GM18517 (cell line): Measurements from ENCODE around the gene UBE2D1.

Source experiments
- ATAC-seq: cut with Tn5 transposase; IDR thresholded peaks from one replicate; pipeline ENCODE4 v1.9.1; 2021; ENCODE audit warnings: mild to moderate bottlenecking, moderate library complexity; ENCODE audit not compliant: unreplicated experiment

Gene UBE2D1

DNA sequence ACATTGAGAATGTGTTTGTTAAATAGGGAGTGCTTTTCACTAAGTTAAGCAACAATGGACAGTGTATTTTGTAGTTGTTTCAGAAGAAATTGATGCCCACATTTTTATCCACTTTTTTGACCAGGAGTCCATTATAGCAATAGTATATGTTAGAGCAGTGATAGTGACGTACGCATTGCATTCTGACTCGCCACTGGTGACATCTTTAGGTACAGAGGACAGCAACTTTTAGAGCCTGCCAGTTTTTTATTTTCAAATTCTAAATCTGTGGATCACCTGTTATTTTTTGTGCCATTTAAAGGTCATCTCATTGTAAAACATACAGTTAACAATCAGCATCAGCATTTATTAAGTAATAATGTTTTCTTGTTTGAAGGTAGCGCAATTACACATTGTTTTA, 1.4 kb downstream of the UBE2D1 start:
- ATAC-seq = no peak

DNA sequence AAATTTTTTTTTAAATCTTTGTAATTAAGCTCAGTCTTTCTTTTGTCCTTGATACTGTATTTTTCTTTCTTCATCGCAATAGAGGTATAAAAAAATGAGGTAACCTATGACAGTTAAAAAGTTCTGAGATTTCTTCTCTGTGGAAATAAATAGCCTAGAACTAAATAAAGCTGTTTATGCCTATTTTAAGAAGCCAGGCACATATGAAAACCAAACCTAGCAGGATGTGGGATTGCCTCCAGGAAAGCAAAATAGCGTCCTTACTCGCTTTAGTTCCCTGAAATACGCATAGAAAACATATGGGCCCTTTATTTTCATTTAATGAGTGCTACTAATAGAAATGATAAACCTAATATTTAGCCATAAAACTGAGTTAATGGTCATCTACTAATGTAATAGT, 6.6 kb downstream of the UBE2D1 start:
- no peak for ATAC-seq

DNA sequence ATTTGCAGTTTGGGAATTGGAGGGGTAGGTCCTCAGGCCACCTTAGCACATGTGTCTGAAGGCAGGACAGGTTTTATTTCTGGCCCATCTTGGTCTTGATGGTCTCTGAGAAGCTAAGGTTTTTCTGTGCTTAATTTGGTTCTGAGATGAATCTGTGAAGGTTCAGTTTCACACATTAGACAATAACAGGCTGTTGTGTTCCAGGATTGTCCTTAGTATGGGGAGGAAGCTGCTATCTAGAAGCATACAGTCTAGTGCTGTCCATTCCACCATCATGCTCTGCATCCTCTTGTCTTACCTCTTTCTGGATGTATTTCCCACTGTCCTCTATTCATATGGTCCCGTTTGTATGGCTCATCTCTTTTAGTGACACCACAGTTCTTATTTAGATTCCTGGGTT, 7.1 kb downstream of the UBE2D1 start:
- no peak for ATAC-seq

DNA sequence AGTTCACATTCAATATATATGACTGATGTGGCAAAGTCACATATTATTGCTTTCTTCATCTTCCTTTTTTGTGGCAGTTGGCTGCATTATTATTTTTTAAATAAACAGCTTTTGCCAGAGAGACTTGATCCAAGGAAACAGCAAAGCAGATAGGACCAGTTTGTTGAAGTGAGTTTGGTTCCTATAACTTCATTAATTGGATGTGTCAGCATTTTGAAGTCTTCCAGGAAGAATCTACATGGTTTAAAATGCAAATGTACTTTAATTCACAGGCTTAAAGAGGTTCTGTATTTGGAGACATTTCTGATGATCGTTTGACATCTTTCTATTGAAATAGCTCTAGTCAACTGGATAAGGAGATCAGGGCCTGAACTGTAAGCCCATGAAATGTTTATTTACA, 13.2 kb downstream of the UBE2D1 start:
- no peak for ATAC-seq

DNA sequence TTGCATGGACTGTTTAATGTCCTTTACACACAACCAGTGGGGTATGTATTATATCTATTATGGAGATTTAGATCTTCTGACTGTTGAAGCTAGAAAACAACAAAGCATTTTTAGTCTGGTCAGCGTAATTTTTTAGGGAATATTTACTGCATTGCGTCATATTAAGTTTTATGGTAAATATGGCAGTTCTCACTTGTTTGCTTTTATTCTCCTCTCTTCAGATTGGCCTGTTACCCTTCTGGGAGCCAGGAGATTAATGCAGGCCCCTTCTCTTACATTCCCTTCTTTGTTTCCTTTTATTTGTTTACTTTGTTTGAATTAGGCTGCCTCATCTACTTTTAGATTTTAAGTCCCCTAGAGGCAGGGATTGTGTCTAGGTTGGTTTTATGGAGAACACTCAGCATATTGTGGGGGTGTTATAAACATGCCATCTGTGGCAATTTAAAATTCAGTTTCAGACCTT, 13.8 kb downstream of the UBE2D1 start:
- no peak for ATAC-seq

DNA sequence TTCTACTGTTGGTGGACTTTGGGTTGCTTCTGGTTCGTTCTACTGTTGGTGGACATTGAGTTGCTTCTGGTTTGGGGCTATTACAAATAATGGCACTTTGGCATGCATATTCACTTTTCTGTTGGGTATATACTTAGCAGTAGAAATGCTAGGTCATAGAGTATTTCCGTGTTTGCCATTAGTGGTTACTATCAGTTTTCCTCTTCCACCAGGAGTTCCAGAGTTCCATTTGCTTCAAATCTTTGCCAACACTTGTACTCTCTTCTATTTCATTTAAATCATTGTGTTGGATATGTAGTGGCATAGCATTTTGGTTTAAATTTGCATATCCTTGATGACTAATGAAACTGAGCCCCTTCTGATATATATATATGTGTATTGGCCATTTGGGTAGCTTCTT, 15.2 kb downstream of the UBE2D1 start:
- no peak for ATAC-seq

DNA sequence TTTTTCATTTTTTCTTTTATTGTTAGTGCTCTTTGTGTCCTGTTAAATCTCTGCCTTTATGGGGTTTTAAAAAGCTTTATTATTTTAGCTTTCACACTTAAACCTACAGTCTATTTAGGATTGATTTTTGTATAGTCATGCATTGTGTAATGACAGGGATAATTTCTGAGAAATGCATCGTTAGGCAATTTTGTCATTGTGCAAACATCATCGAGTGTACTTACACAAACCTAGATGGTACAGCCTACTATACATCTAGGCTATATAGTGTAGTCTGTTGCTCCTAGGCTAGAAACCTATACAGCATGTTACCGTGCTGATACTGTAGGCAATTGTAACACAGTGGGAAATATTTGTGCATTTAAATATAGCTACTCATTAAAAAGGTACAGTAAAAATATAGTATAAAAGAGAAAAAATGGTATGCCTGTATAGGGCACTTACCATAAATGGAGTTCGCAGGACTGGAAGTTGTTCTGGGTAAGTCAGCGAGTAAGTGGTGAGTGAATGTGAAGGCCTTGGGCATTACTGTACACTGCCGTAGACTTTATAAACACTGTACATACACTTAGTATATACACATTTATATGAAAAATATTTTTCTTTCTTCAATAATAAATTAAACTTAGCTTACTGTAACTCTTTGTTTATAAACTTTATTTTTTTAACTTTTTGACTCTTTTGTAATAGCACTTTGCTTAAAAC, 16.0 kb downstream of the UBE2D1 start:
- ATAC-seq = no peak

DNA sequence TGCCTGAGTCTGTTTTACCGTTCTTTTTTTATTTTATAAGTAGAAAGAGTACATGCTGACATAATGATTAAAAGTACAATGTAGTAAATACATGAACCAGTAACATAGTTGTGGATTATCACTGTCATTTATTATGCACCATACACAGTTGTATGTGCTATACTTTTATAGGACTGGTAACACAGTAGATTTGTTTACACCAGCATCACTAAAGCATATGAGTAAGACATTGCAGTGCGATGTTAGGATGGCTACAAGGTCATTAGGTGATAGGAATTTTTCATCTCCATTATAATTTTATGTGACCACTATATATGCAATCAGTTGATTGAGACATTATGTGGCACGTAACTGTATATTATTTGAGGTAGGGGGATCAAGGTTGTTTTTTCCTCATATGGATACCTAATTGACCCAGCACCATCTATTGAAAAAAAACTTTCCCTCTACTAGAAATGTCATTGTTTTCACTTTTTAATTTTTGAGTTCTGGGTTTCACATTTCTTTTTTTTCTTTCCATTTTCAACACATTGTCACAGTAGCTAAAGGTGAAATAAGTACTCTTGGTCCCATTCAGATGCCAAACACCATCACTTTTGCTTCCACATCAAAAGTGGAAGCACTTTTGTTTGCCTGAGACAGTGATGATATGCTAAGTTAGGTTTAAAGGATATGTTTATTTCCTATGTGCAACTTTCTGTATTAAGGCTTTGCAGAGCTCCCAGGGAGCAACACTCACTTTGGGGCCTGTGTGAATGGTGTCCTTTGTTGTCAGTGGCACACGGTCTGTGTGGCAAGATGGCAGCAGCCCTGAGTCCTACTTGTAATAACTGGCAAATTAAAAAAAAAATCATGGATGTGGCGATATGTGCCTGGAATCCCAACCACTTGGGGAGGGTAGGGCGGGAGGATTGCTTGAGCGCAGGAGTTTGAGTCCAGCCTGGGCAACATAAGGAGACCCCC, 17.1 kb downstream of the UBE2D1 start:
- no peak for ATAC-seq

DNA sequence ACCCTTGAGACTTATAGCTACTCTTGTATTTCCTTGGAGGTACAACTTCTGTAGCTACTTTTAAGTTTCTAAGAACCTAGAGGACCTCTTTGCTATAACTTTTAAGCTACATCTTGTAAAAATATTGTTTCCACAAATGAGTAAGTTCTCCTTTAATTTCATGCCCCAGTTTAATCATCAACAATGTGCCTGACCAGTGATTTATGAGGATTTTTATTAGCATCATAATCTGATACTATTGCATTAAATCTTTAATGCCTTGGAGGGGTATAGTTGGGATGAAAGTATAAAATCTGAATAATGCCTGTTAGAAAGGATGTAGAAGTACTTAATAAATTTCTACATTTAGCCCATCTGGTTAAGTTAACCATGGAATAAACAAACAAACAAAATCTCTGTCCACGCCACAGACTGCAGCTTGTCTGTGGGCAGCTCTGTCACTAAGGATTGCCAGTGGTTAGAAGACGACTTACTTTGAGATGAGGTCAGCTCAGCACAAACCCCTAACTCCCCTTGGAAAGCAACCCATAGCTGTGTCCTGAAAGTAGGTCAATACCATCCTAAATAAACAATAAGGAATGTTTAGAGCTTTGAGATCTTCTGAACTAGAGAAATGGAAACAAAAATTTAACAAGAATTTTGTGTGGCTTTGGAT, 18.3 kb downstream of the UBE2D1 start:
- ATAC-seq = no peak

DNA sequence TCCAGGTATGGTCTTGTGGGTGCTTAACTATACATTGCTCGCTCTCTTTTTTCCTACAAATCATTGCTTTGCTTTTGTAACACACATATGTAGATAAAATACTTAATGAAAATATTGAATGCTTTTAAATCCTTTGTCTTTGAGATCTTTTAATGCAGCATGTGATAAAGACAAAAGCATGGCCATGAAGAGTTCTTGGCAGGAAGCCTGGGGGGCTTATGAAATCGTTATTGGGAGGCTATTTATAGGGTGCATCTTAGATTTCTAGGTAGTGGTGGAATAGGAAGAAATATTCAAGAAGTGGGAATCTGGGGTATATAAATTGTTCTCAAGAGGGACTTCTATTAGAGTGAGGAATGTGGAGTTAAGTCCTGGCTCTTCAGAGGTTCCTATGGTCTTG, 21.9 kb downstream of the UBE2D1 start:
- ATAC-seq = no peak

DNA sequence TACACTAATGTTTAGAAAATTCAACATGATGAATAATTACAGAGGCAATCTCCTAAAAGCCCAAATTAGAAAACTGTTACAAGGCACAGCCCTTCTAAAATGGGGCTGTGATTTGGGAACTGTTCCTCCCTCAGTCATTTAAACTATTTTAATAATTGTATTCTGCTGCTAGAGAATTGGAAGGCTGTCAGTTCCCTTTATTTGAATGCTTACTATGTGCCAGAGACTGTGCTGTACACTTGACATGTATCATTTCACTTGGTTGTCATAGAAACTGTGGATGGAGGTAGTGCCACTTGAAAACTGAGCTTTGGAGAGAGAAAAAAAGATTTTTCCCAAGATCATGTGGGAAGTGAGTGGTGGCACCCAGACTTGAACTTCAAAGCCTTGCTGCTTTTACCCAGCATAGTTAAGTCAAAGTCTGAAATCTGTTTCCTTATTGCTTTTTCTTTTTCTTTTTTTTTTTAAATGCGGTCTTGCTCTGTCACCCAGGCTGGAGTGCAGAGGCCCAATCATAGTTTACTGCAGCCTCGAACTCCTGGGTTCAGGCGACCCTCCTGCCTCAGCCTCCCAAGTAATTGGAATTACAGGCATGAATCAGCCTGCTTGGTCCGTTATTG, 23.6 kb downstream of the UBE2D1 start:
- ATAC-seq = no peak

DNA sequence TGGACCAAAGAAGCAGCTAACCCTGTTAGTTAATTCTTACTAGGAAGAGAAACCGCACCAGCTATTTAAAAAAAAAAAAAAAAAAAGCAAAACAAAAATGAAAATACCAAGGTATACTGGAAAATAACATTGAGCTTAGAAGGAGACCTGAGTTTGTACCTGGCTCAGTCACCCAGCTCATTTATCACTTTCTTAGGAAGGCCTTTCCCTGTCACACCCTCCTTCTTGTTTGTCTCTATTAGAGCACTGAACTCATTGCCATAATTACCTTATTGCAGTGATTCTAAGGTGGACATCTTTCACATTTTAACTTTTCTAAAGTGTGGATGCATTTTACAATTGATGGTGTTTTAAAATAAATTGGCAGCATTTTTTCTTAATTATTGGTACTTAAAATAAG, 24.1 kb downstream of the UBE2D1 start:
- ATAC-seq = no peak

DNA sequence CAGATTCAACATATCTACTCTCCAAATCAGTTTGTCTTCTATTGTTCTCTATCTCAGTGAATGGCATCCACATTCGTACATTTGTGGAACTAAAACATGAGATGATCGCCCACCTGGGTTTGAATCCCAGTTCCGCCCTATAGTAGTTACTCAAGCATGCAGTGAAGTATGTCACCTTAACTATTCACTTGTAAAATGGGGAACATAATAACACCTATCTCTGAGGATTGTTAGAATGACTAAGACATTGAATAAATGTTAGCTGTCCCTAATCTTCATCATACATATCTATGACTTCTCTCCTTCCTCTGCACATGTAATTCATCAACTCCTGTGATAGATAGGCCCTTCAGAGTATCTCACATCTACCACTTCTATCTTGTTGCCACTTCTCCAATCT, 24.7 kb downstream of the UBE2D1 start:
- ATAC-seq = no peak

DNA sequence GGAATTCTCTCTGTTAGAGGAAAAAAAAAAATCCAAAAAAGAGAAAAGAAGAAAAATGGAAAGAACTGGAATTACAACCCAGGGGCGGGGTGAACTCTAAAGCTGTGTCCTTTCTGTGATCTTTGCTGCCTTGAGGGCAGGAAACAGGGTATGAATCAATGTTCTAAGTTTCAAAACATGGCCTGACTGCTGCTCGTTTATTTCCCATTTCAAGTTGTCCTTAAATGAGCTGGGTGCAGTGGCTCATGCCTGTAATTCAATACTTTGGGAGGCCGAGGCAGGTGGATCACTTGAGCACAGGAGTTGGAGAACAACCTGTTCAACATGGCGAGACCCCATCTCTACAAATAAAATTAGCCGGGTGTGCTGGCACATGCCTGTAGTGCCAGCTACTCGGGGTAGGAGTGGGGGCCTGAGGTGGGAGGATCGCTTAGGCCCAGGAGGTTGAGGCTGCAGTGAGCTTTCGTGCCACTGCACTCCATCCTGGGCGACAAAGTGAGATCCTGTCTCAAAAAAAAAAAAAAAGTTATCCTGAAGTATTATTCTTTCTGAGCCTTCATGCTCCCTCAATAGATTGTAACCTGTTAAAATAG, 25.7 kb downstream of the UBE2D1 start:
- no peak for ATAC-seq

DNA sequence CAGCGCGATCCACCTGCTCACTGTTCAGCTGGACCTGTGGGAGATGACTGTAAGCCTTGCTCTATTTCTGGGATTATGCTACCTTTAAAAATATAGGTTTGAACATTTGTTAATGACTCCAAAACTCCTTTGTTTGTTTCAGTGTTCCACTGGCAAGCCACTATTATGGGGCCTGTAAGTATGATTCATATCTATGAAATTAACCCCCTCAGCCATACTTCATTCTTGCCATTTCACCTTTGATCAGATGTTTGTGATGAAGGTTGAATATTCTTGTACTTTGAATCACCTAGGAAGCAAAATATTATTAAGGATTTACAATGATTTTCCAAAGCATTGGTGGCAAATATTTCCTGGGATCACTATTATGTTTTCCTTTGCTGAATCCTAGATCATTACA, 26.5 kb downstream of the UBE2D1 start:
- ATAC-seq = no peak

DNA sequence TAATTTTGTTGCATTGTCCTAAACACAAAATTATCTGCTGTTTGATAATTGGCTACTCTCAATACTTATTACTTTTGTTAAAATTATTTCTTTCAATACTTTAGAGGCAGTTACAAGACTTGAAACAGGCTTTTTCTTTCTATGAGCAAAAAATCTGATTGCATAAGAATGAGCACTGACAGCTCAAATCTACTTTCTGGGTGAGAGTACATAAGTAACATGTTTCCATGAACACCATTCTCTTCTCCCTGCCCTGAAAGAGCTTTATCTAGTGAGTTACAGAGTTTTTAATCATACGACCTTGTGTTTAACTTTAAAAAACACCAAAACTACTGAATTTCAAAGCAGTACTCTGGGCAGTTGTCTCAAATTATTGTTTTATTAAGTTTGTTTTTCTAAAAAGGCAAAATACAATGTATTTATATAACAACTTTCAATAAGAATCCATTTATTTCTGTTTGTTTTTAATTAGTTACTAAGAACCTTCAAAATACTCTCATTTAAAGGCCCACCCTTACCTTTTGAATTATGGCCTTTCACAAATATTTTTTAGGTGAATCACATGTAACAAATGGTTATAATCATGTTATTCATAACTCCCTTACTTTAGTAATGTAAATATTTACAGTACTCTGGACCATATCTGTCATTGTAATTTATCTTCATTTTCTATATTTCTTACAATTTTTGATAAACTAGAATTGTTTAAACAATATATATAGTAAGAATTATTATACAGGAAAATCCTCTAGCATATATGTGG, 27.4 kb downstream of the UBE2D1 start:
- no peak for ATAC-seq

DNA sequence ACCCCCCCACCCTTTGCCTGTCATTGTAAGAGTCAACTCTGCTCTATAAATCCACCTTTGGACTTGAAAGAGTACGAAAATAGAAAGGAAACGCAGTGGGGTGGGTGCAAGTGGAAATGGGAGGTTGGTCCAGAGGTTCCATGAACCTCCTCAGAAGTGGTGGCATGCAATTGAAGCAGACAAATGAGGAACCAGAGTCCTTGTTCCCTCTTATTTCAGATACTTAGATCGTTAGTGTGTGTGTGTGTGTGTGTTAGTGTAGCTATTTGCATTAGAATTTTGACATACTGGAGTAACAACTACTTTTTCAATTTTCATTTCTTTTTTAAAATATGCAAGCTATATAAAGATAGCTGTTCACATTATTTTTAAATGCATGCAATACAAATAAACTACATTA, 32.3 kb downstream of the UBE2D1 start:
- ATAC-seq = no peak

DNA sequence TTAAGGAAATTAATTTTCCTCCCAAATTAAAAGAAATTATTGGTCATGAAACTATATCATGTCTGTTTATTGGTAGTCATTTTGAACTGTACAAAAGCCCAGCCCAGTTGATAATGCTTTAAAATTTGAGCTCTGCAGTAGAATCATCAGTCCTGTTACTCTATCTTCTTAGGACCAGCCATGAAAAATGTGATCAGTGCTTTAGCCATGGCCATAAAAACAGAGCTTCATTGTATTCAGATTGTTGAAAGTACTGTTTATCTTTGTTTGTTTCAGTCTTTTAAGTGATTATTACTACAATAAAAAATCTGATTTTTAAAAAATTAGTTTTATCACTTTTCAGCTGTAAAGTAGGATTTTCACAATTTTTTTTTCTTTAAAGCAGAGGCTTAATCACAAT, 36.7 kb downstream of the UBE2D1 start:
- ATAC-seq = no peak

DNA sequence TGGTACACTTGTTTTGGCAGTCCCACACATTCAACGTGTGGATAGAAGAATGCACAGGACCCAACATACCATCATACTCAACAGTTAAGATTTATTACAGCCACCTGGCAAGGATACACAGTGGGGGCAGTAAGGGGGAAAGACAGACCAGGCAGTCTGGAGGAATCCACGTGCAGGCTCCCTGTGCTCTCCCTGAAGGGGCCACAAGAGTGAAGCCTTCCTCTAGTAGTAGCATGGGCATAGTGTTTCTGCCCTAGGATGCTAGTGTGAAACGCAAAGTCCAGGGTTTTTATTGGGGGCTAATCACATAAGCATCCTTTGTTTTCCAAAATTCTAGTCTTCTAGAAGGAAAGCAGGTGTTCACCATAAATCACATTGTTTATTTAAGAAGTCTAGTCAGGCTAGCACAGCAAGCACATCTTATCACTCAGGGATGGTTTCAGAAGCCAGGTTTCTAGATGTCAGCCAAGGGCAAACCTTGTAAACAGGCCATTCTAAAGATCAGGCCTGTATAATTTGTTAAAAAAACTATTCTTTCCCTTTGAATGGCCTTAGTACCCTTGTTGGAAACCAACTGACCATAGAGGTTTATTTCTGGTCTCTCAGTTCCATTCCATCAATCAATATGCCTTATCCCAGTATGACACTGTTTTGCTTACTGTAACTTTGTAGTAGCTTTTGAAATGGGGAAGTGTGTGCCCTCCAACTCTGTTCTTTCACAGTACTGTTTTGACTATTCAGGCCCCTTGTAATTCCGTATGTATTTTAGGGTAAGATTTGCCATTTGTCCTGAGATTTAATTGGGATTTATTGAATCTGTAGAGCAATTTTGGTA, 38.0 kb downstream of the UBE2D1 start:
- peak; percentile 82 for ATAC-seq
